ENCODE results near the gene ZSWIM7. TPM values are rescaled to one million over a fixed set of nuclear protein-coding genes. Genes with fewer than 3 reads are reported as not detected.
"Not testable (repeated sequence)": the region's sequence is repeated elsewhere in the genome, so short reads cannot be mapped to it uniquely, and the experiment has no call there.

Gene ZSWIM7
- total RNA-seq, 2 experiments from 2014 or later, result 14.5 to 18.2 TPM

DNA sequence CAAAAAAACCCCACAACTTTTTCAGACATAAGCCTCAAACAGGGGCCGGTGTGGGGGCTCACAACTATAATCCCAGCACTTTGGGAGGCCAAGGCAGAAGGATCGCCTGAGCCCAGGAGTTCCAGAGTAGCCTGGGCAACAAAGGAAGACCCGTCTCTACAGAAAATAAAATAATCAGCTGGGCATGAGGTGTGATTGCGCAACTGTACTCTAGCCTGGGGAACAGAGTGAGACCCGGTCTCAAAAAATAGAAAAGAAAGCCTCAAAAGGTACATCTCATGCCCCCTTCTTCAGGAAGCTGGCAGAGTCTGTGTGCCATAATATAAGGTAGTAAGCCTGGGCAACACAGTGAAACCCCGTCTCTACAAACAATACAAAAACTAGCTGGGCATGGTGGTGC is 3.2 kb downstream of the ZSWIM7 start:
- Mint-ChIP-seq H3K27ac (no peak overlapping the region), H3K9me3 (peaks cover 2% of the 10 kb centered on the region), H3K27me3 (no peaks in the 10 kb centered on the region), H3K4me3 (no peak overlapping the region), H3K4me1 (ENCODE audit: low read depth) (peaks cover 13% of the 10 kb centered on the region), H3K36me3 (ENCODE audit: low read depth) (peaks cover 13% of the 10 kb centered on the region)
- DNase-seq, result no peak
- POLR2A ChIA-PET, result interaction anchor here (1.2 kb wide), 1 partner anchor 10 kb away, joined by 3 read pairs; no protein-coding TSS in a partner anchor
- CTCF ChIA-PET, result interaction anchor here (1.2 to 1.4 kb wide), 2 partner anchors 51 to 168 kb away, joined by 4 read pairs; partner anchors contain the start of gene ADORA2B
- no peak for ATAC-seq
- intact Hi-C loops (cut with micrococcal nuclease), result loop anchor here (5.0 kb wide), 1 partner anchor 39 kb away; no protein-coding TSS in a partner anchor
- TF ChIP-seq, protein P1, sequence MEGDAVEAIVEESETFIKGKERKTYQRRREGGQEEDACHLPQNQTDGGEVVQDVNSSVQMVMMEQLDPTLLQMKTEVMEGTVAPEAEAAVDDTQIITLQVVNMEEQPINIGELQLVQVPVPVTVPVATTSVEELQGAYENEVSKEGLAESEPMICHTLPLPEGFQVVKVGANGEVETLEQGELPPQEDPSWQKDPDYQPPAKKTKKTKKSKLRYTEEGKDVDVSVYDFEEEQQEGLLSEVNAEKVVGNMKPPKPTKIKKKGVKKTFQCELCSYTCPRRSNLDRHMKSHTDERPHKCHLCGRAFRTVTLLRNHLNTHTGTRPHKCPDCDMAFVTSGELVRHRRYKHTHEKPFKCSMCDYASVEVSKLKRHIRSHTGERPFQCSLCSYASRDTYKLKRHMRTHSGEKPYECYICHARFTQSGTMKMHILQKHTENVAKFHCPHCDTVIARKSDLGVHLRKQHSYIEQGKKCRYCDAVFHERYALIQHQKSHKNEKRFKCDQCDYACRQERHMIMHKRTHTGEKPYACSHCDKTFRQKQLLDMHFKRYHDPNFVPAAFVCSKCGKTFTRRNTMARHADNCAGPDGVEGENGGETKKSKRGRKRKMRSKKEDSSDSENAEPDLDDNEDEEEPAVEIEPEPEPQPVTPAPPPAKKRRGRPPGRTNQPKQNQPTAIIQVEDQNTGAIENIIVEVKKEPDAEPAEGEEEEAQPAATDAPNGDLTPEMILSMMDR (IDR thresholded peaks at IDR 0.05), result no peak

DNA sequence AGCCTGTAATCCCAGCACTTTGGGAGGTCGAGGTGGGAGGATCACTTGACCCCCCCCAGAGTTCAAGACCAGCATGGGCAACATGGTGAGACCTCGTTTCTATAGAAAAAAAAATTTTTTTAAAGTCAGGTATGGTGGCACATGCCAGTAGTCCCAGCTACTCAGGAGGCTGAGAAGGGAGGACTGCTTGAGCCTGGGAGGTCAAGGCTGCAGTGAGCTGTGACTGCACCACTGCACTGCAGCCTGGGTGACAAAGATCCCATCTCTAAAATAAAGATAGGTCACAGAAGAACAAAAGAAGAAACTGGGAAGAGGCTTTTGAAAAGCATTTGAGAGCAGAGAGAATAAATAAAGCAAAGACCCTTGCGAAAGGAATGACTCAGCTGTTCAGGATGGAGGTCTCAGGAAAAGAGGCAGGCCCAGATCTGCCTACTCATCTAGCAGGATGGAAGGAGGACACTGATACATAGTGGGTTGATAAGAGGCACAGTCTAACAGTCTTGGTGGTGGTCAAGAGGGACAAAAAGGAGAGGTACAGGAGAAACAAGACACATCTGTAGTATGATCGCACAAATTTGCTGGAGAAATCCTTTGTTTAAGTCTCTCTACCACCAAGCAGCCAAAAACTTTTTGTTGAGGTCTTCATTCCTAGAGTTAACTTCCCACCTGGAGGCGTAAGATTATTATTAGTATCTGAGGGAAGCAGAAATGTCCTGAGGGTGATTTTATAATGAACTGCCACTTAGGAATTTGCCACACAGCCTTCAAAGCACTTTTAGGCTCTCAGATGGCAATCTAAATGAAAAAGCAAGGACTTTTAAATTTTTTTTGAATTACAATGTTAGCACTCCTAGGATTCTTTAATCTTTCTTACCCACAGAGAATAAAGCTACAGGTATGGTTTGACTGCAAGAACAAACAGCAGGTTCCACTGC is 17.6 kb downstream of the ZSWIM7 start:
- POLR2A ChIA-PET, result interaction anchor here (0.8 to 0.9 kb wide), 2 partner anchors 16 to 23 kb away, joined by 3 to 4 read pairs; no protein-coding TSS in a partner anchor
- TF ChIP-seq, protein P1 (IDR thresholded peaks at IDR 0.05), result no peak
- H3K9me3 Mint-ChIP-seq, result no peaks in the 10 kb centered on the region
- no peaks in the 10 kb centered on the region for H3K27me3 Mint-ChIP-seq
- H3K36me3 Mint-ChIP-seq (ENCODE audit: low read depth), result peaks cover 47% of the 10 kb centered on the region
- DNase-seq (no peak), ATAC-seq (no peak)
- CTCF ChIA-PET, result interaction anchor here (0.9 to 1.6 kb wide), 3 partner anchors 10 to 153 kb away, joined by 3 to 5 read pairs (median 3); no protein-coding TSS in a partner anchor
- intact Hi-C loops (cut with micrococcal nuclease), result no loop called here
- H3K4me3 Mint-ChIP-seq, result no peak overlapping the region
- H3K4me1 Mint-ChIP-seq (ENCODE audit: low read depth), result peaks cover 25% of the 10 kb centered on the region
- H3K27ac Mint-ChIP-seq, result no peak overlapping the region

DNA sequence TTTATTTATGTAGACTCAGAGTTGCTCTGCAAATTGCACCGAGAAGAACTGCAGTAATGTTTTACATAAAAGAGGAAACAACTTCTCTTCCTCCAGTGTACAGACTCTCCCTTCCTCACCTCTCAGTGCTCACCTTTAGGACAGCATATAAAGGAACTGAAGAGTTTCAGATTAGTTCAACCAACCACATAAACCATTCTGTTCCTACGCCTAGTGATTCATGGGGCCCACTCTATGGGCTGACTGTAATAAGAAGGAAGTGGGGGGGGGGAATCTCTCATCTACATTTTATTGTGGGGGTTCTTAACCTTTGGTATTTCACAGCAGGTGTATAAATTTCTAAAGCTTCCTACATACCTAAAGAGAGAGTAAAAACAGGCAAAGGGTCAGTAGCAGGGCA is 18.3 kb downstream of the ZSWIM7 start:
- H3K27me3 Mint-ChIP-seq, result no peaks in the 10 kb centered on the region
- peaks cover 26% of the 10 kb centered on the region for H3K4me1 Mint-ChIP-seq (ENCODE audit: low read depth)
- DNase-seq (peak; percentile 72), ATAC-seq (peak; percentile 100)
- H3K27ac Mint-ChIP-seq, result peak overlapping the region; percentile 25
- no peaks in the 10 kb centered on the region for H3K9me3 Mint-ChIP-seq
- CTCF ChIA-PET, result interaction anchor here (0.9 to 1.6 kb wide), 3 partner anchors 11 to 152 kb away, joined by 3 to 5 read pairs (median 3); partner anchors contain the start of gene ZSWIM7
- no peak overlapping the region for H3K4me3 Mint-ChIP-seq
- POLR2A ChIA-PET, result interaction anchor here (0.8 kb wide), 1 partner anchor 23 kb away, joined by 3 read pairs; no protein-coding TSS in a partner anchor
- TF ChIP-seq, protein P1 (IDR thresholded peaks at IDR 0.05), result no peak
- peaks cover 44% of the 10 kb centered on the region for H3K36me3 Mint-ChIP-seq (ENCODE audit: low read depth)
- intact Hi-C loops (cut with micrococcal nuclease), result no loop called here

DNA sequence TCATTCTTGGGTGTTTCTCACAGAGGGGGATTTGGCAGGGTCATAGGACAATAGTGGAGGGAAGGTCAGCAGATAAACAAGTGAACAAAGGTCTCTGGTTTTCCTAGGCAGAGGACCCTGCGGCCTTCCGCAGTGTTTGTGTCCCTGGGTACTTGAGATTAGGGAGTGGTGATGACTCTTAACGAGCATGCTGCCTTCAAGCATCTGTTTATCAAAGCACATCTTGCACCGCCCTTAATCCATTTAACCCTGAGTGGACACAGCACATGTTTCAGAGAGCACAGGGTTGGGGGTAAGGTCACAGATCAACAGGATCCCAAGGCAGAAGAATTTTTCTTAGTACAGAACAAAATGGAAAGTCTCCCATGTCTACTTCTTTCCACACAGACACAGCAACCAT is 20.5 kb downstream of the ZSWIM7 start:
- CTCF ChIA-PET; POLR2A ChIA-PET; H3K9me3 Mint-ChIP-seq; H3K4me3 Mint-ChIP-seq; DNase-seq; intact Hi-C loops (cut with micrococcal nuclease); ATAC-seq; H3K27me3 Mint-ChIP-seq; H3K27ac Mint-ChIP-seq: not testable (repeated sequence)
- peaks cover 48% of the 10 kb centered on the region for H3K36me3 Mint-ChIP-seq (ENCODE audit: low read depth)
- H3K4me1 Mint-ChIP-seq (ENCODE audit: low read depth), result peaks cover 26% of the 10 kb centered on the region

DNA sequence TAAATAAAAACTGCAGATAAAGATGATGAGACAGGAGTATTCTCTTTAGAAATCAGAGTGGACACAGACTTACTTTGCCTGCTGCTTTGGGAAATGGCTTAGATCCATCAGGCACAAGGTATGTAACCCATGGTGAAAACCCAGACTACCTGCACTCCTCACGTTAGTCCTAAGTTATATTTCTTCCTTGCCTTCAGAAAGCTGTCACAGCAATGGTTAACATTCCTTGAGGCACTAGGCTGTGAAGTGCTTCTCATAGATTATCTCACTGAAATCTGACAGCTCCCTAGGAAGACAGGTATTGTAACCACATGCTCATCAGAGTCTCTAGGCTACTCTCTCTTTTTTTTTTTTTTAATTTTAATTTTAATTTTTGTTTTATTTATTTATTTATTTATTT is 20.9 kb downstream of the ZSWIM7 start:
- H3K4me1 Mint-ChIP-seq (ENCODE audit: low read depth), result peaks cover 26% of the 10 kb centered on the region
- ATAC-seq (no peak), DNase-seq (no peak)
- intact Hi-C loops (cut with micrococcal nuclease), result no loop called here
- no peaks in the 10 kb centered on the region for H3K9me3 Mint-ChIP-seq
- peaks cover 44% of the 10 kb centered on the region for H3K36me3 Mint-ChIP-seq (ENCODE audit: low read depth)
- TF ChIP-seq, protein P1 (IDR thresholded peaks at IDR 0.05), result no peak
- no peak overlapping the region for H3K27ac Mint-ChIP-seq
- CTCF ChIA-PET, result no interaction called here
- no peak overlapping the region for H3K4me3 Mint-ChIP-seq
- POLR2A ChIA-PET, result no interaction called here
- H3K27me3 Mint-ChIP-seq, result no peaks in the 10 kb centered on the region

Measured in activated CD8-positive, alpha-beta T cell treated with anti-CD3 and anti-CD28 coated beads for 36 hours (primary cell).